PC-3 (cell line): ENCODE results near the gene MEST.

ENCODE experiments used
- EZH2 ChIP-seq: fragments of 300-600 bp; sonication (generic); IDR thresholded peaks from one replicate; pipeline ENCODE4 v1.6.1; 2017; ENCODE audit warnings: antibody characterized with exemption, mild to moderate bottlenecking, low read length; ENCODE audit not compliant: unreplicated experiment
- TF ChIP-seq, protein P1 (sequence below): fragments of 300-600 bp; sonication (generic); conservative IDR thresholded peaks from 2 replicates; pipeline ENCODE4 v1.5.1; 2017; ENCODE audit warnings: antibody characterized with exemption, low read depth, mild to moderate bottlenecking, low read length

DNA sequence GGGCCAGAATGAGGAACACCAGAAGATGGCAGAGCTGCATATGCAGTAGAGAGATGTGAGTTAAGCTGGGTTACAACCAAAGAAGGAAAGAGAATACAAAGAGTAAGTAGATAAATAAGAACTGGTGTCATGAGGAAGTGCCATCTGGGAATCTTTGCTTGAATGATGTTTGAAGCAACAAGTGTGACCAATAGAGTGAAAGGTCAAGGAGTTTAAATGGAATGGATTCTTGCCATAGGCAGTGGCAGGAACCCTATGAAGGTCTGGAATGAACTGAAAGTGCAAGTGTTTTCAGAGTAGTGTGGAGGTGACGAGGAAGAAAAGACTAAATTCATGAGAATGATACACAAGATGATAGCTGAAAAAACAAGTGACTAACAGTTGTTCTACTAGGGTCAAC is 21.6 kb downstream of the MEST start:
- TF ChIP-seq, protein P1, sequence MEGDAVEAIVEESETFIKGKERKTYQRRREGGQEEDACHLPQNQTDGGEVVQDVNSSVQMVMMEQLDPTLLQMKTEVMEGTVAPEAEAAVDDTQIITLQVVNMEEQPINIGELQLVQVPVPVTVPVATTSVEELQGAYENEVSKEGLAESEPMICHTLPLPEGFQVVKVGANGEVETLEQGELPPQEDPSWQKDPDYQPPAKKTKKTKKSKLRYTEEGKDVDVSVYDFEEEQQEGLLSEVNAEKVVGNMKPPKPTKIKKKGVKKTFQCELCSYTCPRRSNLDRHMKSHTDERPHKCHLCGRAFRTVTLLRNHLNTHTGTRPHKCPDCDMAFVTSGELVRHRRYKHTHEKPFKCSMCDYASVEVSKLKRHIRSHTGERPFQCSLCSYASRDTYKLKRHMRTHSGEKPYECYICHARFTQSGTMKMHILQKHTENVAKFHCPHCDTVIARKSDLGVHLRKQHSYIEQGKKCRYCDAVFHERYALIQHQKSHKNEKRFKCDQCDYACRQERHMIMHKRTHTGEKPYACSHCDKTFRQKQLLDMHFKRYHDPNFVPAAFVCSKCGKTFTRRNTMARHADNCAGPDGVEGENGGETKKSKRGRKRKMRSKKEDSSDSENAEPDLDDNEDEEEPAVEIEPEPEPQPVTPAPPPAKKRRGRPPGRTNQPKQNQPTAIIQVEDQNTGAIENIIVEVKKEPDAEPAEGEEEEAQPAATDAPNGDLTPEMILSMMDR, result no peak
- no peak for TF ChIP-seq EZH2
